ENCODE results near the gene CTSF. TPM values are rescaled to one million over a fixed set of nuclear protein-coding genes. Genes with fewer than 3 reads are reported as not detected.

Gene CTSF
- total and polyA plus RNA-seq, 10 donors = 11.4 to 60.8 (median 31.0) TPM

DNA sequence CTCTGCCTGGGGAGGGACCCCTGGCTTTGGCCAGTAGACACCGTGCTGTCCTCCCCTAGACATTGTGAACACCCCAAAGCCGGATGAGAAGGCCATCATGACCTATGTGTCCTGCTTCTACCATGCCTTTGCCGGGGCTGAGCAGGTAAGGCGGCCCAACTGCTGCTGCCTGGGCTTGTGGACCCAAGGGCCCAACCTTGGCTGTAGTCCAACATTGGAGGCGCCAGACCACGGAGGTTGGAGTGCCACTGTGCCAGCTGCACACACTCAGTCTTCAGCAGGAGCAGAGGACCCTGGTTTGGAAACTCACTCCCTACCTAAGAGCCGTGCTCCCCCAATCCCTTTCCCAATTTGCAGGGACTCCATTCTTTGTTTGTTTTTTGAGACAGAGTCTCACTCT, 12.3 kb downstream of the CTSF start:
- TF ChIP-seq POLR2A (IDR thresholded peaks at IDR 0.05) (no peak), POLR2AphosphoS5 (IDR thresholded peaks at IDR 0.05) (no peak)
- TF ChIP-seq, protein P1, sequence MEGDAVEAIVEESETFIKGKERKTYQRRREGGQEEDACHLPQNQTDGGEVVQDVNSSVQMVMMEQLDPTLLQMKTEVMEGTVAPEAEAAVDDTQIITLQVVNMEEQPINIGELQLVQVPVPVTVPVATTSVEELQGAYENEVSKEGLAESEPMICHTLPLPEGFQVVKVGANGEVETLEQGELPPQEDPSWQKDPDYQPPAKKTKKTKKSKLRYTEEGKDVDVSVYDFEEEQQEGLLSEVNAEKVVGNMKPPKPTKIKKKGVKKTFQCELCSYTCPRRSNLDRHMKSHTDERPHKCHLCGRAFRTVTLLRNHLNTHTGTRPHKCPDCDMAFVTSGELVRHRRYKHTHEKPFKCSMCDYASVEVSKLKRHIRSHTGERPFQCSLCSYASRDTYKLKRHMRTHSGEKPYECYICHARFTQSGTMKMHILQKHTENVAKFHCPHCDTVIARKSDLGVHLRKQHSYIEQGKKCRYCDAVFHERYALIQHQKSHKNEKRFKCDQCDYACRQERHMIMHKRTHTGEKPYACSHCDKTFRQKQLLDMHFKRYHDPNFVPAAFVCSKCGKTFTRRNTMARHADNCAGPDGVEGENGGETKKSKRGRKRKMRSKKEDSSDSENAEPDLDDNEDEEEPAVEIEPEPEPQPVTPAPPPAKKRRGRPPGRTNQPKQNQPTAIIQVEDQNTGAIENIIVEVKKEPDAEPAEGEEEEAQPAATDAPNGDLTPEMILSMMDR (IDR thresholded peaks at IDR 0.05 in 8 of 11, conservative IDR thresholded peaks at IDR 0.05 in 3 of 11) = no peak
- Histone ChIP-seq H3K27me3 (replicated peaks in 1 of 7) (peaks cover 0 to 42% (median 0%) of the 10 kb centered on the region in 7 donors), H3K27ac (no peak overlapping the region), H3K9me3 (no peaks in the 10 kb centered on the region), H3K4me1 (peaks cover 4 to 11% (median 8%) of the 10 kb centered on the region in 6 donors), H3K36me3 (no peaks in the 10 kb centered on the region), H3K4me3 (no peak overlapping the region)
- WGBS, 5 donors = 80 to 89% (median 82%) methylated on average over 4 to 7 of the region's 7 CpGs
- intact Hi-C loops (cut with DNase I; ENCODE audit: low total_unique reads) = no loop called here
- DNase-seq = no peak

DNA sequence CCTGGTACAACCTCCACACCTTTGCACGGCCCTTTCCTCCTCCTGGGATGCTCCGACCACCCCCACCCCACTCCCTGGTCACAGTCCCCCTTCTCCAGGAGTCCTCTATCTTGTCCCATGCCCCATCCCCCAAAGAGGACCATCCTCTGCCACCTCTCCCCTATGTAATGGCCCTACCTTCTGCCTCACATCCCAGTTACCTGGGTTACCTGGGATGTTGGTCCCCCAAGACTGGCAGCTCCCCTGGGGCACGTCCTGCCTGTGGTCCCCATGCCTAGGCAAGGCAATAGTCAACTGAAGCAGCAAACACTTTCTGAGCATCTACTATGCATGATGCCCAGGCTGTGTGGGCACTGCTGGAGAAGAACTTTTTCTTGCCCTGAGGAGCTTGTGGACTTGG, 13.0 kb downstream of the CTSF start:
- Histone ChIP-seq H3K27me3 (replicated peaks in 1 of 7) (peaks cover 0 to 42% (median 0%) of the 10 kb centered on the region in 7 donors), H3K4me3 (no peak overlapping the region), H3K4me1 (peaks cover 4 to 11% (median 8%) of the 10 kb centered on the region in 6 donors), H3K36me3 (no peaks in the 10 kb centered on the region), H3K9me3 (no peaks in the 10 kb centered on the region), H3K27ac (no peak overlapping the region)
- DNase-seq = no peak
- intact Hi-C loops (cut with DNase I; ENCODE audit: low total_unique reads) = no loop called here
- WGBS, 5 donors = 51 to 73% (median 63%) methylated on average over 3 of the region's 3 CpGs
- TF ChIP-seq POLR2AphosphoS5 (IDR thresholded peaks at IDR 0.05) (no peak), POLR2A (IDR thresholded peaks at IDR 0.05) (no peak)
- TF ChIP-seq, protein P1 (IDR thresholded peaks at IDR 0.05 in 8 of 11, conservative IDR thresholded peaks at IDR 0.05 in 3 of 11) = no peak

DNA sequence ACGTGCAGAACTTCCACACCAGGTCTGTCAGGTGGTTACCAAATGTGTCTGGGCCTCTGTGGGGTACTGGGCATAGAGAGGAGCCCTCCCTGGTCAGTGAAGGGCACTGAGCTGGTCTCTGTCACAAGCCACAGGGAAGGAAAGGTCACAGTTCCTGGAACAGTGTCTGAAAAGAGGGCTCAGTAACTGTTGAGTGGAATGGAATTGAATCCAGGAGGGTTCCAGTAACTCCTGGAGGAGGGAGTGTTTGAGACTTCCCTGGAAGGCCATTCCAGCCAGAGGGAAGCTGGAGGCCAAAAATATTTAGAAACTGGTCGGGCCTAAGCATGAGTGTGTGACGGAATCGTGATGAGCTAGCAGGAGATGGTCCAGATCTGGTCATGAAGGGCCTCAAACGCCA, 13.8 kb downstream of the CTSF start:
- Histone ChIP-seq H3K9me3 (no peaks in the 10 kb centered on the region), H3K4me3 (no peak overlapping the region), H3K4me1 (peaks cover 4 to 10% (median 8%) of the 10 kb centered on the region in 6 donors), H3K27me3 (replicated peaks in 1 of 7) (peaks cover 0 to 37% (median 0%) of the 10 kb centered on the region in 7 donors), H3K36me3 (no peaks in the 10 kb centered on the region), H3K27ac (no peak overlapping the region)
- no peak for DNase-seq
- 69 to 92% (median 78%) methylated on average over 5 of the region's 5 CpGs for WGBS, 5 donors
- no peak for TF ChIP-seq POLR2AphosphoS5 (IDR thresholded peaks at IDR 0.05)
- TF ChIP-seq, protein P1 (IDR thresholded peaks at IDR 0.05 in 8 of 11, conservative IDR thresholded peaks at IDR 0.05 in 3 of 11) = no peak
- no peak for TF ChIP-seq POLR2A (IDR thresholded peaks at IDR 0.05)
- intact Hi-C loops (cut with DNase I; ENCODE audit: low total_unique reads) = no loop called here

DNA sequence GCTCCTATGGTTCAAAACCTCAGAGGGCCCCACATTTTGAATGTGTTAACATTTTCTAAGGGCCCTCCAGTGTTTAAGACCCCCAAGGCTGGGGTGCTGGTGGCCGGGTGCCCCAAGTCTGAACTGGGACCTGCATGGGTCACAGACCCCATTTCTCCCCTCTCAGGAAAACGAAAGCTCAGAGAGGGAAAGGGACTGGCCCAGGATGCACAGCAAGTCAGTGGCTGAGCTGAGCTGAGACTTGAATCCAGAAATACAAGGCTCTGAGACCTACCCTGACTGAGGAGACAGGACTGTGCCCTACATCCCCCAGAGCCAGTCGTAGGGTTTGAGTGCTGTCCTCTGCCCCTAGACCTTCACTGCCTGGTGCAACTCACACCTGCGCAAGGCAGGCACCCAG, 17.5 kb downstream of the CTSF start:
- Histone ChIP-seq H3K27me3 (replicated peaks in 1 of 7) (peaks cover 0 to 10% (median 0%) of the 10 kb centered on the region in 7 donors), H3K4me3 (no peak overlapping the region), H3K27ac (no peak overlapping the region), H3K9me3 (no peaks in the 10 kb centered on the region), H3K36me3 (no peaks in the 10 kb centered on the region), H3K4me1 (peaks cover 5 to 16% (median 10%) of the 10 kb centered on the region in 6 donors)
- 80 to 91% (median 87%) methylated on average over 3 to 4 of the region's 4 CpGs for WGBS, 5 donors
- no peak for DNase-seq
- intact Hi-C loops (cut with DNase I; ENCODE audit: low total_unique reads) = no loop called here
- TF ChIP-seq POLR2A (IDR thresholded peaks at IDR 0.05) (no peak), POLR2AphosphoS5 (IDR thresholded peaks at IDR 0.05) (no peak)
- TF ChIP-seq, protein P1 (IDR thresholded peaks at IDR 0.05 in 8 of 11, conservative IDR thresholded peaks at IDR 0.05 in 3 of 11) = no peak
